CD14-positive monocyte (primary cell): ENCODE data around the gene LRRC75B. TPM values are rescaled to one million over a fixed set of nuclear protein-coding genes. Genes with fewer than 3 reads are reported as not detected.

Experiments used
- DNase-seq, 3 donors: peaks; one replicate each; pipeline ENCODE4 v3.0.0-alpha.2; 2011 to 2022
- H2AFZ ChIP-seq: 2 replicates; pipeline ENCODE4 v1.6.0; 2012; ENCODE audit warnings: mild to moderate bottlenecking, low read depth, low read length, inconsistent platforms; ENCODE audit not compliant: insufficient read depth, poor library complexity, severe bottlenecking
- H3K27ac ChIP-seq, 2 donors: 1 replicate in 1 of 2; 2 replicates in 1 of 2; pipeline ENCODE4 v1.5.1; 2012 to 2013; ENCODE audit warnings: low read length in 2 of 2, control low read depth in 1 of 2, inconsistent platforms in 1 of 2, low read depth in 1 of 2, mild to moderate bottlenecking in 1 of 2
- H3K27me3 ChIP-seq, 2 donors: one replicate each; pipeline versions ENCODE4 v1.6.0 to v1.6.1; 2011 to 2013; ENCODE audit warnings: low read length in 2 of 2; ENCODE audit not compliant: control insufficient read depth in 2 of 2, insufficient read depth in 2 of 2
- H3K36me3 ChIP-seq, 2 donors: replicated peaks in 1 of 2; 1 replicate in 1 of 2; 2 replicates in 1 of 2; pipeline versions ENCODE4 v1.5.1 to v1.6.1; 2012 to 2013; ENCODE audit warnings: low read length in 2 of 2, control low read depth in 1 of 2, inconsistent platforms in 1 of 2, mild to moderate bottlenecking in 1 of 2; ENCODE audit not compliant: insufficient read depth in 2 of 2, control insufficient read depth in 1 of 2
- H3K4me1 ChIP-seq, 2 donors: 1 replicate in 1 of 2; 2 replicates in 1 of 2; pipeline versions ENCODE4 v1.5.1 to v1.6.1; 2012 to 2013; ENCODE audit warnings: low read length in 2 of 2, control low read depth in 1 of 2, inconsistent platforms in 1 of 2, mild to moderate bottlenecking in 1 of 2, moderate library complexity in 1 of 2; ENCODE audit not compliant: insufficient read depth in 2 of 2, control insufficient read depth in 1 of 2
- H3K4me2 ChIP-seq: replicated peaks from 2 replicates; pipeline ENCODE3; 2012; ENCODE audit warnings: low read length, moderate library complexity, mild to moderate bottlenecking; ENCODE audit not compliant: poor library complexity, severe bottlenecking; ENCODE audit errors: extremely low read depth
- H3K4me3 ChIP-seq, 3 experiments: fragments of 200-600 bp in 1 of 3; sonication (generic) in 1 of 3; replicated peaks in 1 of 3; 1 replicate in 2 of 3; 2 replicates in 1 of 3; pipeline ENCODE4 v1.5.1; 2011 to 2013; ENCODE audit warnings: low read length in 3 of 3, mild to moderate bottlenecking in 3 of 3, control low read depth in 2 of 3, low read depth in 2 of 3, inconsistent platforms in 1 of 3, moderate library complexity in 1 of 3
- H3K79me2 ChIP-seq: 2 replicates; pipeline ENCODE4 v1.6.0; 2012; ENCODE audit warnings: mild to moderate bottlenecking, control low read depth, inconsistent platforms, low read length, moderate library complexity; ENCODE audit not compliant: insufficient read depth
- H3K9ac ChIP-seq: 2 replicates; pipeline ENCODE4 v1.6.0; 2017; ENCODE audit warnings: low read length, mild to moderate bottlenecking; ENCODE audit not compliant: insufficient read depth, poor library complexity, severe bottlenecking
- H3K9me3 ChIP-seq, 2 donors: replicated peaks in 1 of 2; 1 replicate in 1 of 2; 2 replicates in 1 of 2; pipeline versions ENCODE4 v1.5.1 to v1.6.1; 2012 to 2013; ENCODE audit warnings: low read length in 2 of 2, control low read depth in 1 of 2; ENCODE audit not compliant: control insufficient read depth in 1 of 2, insufficient read depth in 1 of 2
- H4K20me1 ChIP-seq: 2 replicates; pipeline ENCODE4 v1.6.0; 2012; ENCODE audit warnings: mild to moderate bottlenecking, low read length, control low read depth, moderate library complexity; ENCODE audit not compliant: insufficient read depth
- H3K27ac Mint-ChIP-seq, 7 donors: one replicate each; pipeline ENCODE4 v1.8.0; 2020; ENCODE audit warnings: mild to moderate bottlenecking in 7 of 7, mixed read lengths in 7 of 7, moderate library complexity in 6 of 7, inconsistent platforms in 2 of 7
- H3K27me3 Mint-ChIP-seq, 3 donors: one replicate each; pipeline ENCODE4 v1.8.0; 2021 to 2022; ENCODE audit warnings: low read depth in 3 of 3, mild to moderate bottlenecking in 3 of 3, mixed read lengths in 3 of 3, moderate library complexity in 3 of 3, inconsistent platforms in 1 of 3
- H3K36me3 Mint-ChIP-seq, 2 donors: one replicate each; pipeline ENCODE4 v1.8.0; 2020; ENCODE audit warnings: mixed read lengths in 2 of 2, inconsistent platforms in 1 of 2, mild to moderate bottlenecking in 1 of 2
- H3K4me1 Mint-ChIP-seq: one replicate; pipeline ENCODE4 v1.8.0; 2020; ENCODE audit warnings: mild to moderate bottlenecking, mixed read lengths
- H3K4me3 Mint-ChIP-seq, 2 donors: one replicate each; pipeline ENCODE4 v1.8.0; 2020; ENCODE audit warnings: mild to moderate bottlenecking in 2 of 2, mixed read lengths in 2 of 2, moderate library complexity in 1 of 2
- H3K9me3 Mint-ChIP-seq, 7 donors: one replicate each; pipeline ENCODE4 v1.8.0; 2020 to 2022; ENCODE audit warnings: mixed read lengths in 7 of 7, mild to moderate bottlenecking in 6 of 7, moderate library complexity in 6 of 7, inconsistent platforms in 2 of 7
- CTCF ChIP-seq: fragments of 200-600 bp; IDR thresholded peaks from one replicate; pipeline ENCODE4 v1.8.0; 2022; ENCODE audit warnings: antibody characterized with exemption, mild to moderate bottlenecking
- WGBS: methylation state at CpG from one replicate; pipeline ENCODE4 v1.1.5; 2013; ENCODE audit warnings: missing lambda C conversion rate; ENCODE audit not compliant: insufficient coverage; 5-methylcytosine and 5-hydroxymethylcytosine counted together
- intact Hi-C, 2 donors: fragments of 100-400 bp; cut with micrococcal nuclease; formaldehyde crosslinking; loops; one replicate each; pipeline versions ENCODE4 v1.15.0 to v1.15.1; 2023
- polyA plus RNA-seq, 3 donors: library from polyadenylated mRNA; depleted of rRNA in 1 of 3; unstranded in 2 of 3; stranded (reverse) in 1 of 3; fragments of 300-500 nt in 2 of 3; fragments of >200 nt in 1 of 3; fragmentation: Illumina TruSeq in 2 of 3; gene quantifications; 1 replicate in 2 of 3; 2 replicates in 1 of 3; pipeline ENCODE4 v1.2.3, GENCODE V29; 2012 to 2021

LRRC75B gene
- polyA plus RNA-seq, 3 donors = 0.20 to 5.2 (median 0.53) TPM

- H3K4me1 Mint-ChIP-seq = no peaks in the 10 kb centered on the region
- no peaks in the 10 kb centered on the region for H3K79me2 ChIP-seq
- H3K27me3 Mint-ChIP-seq = peaks cover 1 to 2% (median 1%) of the 10 kb centered on the region in 3 donors
- H2AFZ ChIP-seq = no peak overlapping the region
- no peaks in the 10 kb centered on the region for H3K9me3 ChIP-seq
- no peak overlapping the region for H3K4me3 ChIP-seq
- no peak for DNase-seq
- WGBS = 95% methylated on average over 23 of the region's 24 CpGs
- H3K36me3 Mint-ChIP-seq = no peaks in the 10 kb centered on the region
- no peak overlapping the region for H3K9ac ChIP-seq
- H3K27ac Mint-ChIP-seq = no peak overlapping the region
- no peaks in the 10 kb centered on the region for H3K4me1 ChIP-seq
- no peak overlapping the region for H3K27ac ChIP-seq
- TF ChIP-seq CTCF = no peak
- intact Hi-C loops = no loop called here
- H3K36me3 ChIP-seq = no peaks in the 10 kb centered on the region
- no peak overlapping the region for H3K4me2 ChIP-seq
- no peaks in the 10 kb centered on the region for H3K9me3 Mint-ChIP-seq
- H3K27me3 ChIP-seq = no peaks in the 10 kb centered on the region
- no peak overlapping the region for H3K4me3 Mint-ChIP-seq
- H4K20me1 ChIP-seq = no peaks in the 10 kb centered on the region
Observed at GRCh38 chr22:24585927-24586546, 6.8 kb downstream of the LRRC75B start.

DNA sequence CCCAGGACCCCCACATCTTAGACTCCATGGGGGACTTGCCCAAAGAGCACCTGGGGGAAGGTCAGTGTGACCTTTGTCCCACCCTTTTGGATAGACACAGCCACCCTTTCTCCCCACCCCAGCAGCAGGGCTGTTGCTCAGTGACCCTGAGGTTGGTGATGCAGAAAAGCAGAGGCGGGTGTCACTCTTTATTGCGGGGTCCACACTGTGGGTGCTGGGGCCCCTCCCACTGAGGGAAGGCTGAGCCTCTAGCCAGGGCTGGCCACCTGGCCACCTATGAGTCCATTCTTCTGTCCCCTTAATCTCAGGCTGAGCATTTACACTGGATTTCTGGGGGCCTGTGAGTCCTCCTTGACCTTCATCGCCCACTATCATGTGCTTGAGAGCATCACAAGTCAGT, 7.4 kb downstream of the LRRC75B start:
- H3K9ac ChIP-seq = no peak overlapping the region
- H3K27me3 ChIP-seq = no peaks in the 10 kb centered on the region
- Mint-ChIP-seq H3K27me3 (peaks cover 1 to 2% (median 1%) of the 10 kb centered on the region in 3 donors), H3K36me3 (no peaks in the 10 kb centered on the region), H3K27ac (no peak overlapping the region), H3K4me1 (peaks cover 1% of the 10 kb centered on the region), H3K9me3 (no peaks in the 10 kb centered on the region), H3K4me3 (no peak overlapping the region)
- WGBS = 100% methylated on average over 3 of the region's 3 CpGs
- intact Hi-C loops = no loop called here
- no peak for TF ChIP-seq CTCF
- H3K36me3 ChIP-seq = no peaks in the 10 kb centered on the region
- H2AFZ ChIP-seq = no peak overlapping the region
- H4K20me1 ChIP-seq = no peaks in the 10 kb centered on the region
- DNase-seq = no peak
- no peak overlapping the region for H3K27ac ChIP-seq
- no peaks in the 10 kb centered on the region for H3K4me1 ChIP-seq
- no peak overlapping the region for H3K4me2 ChIP-seq
- H3K79me2 ChIP-seq = no peaks in the 10 kb centered on the region
- no peaks in the 10 kb centered on the region for H3K9me3 ChIP-seq
- H3K4me3 ChIP-seq = no peak overlapping the region
